Suprapubic skin (tissue), 4 donors: ENCODE results near the gene GPR22.

ENCODE experiments used
- EP300 ChIP-seq: sonication (generic); formaldehyde crosslinking; IDR thresholded peaks from one replicate; pipeline ENCODE4 v1.6.1; 2017; ENCODE audit warnings: antibody characterized with exemption
- POLR2AphosphoS5 ChIP-seq, 3 donors: sonication (generic); formaldehyde crosslinking; IDR thresholded peaks; one replicate each; pipeline ENCODE4 v1.6.1; 2017; ENCODE audit warnings: antibody characterized with exemption in 3 of 3
- TF ChIP-seq, protein P1 (sequence below), 2 donors: fragments of 200-600 bp in 1 of 2; fragments of 450-650 bp in 1 of 2; sonication (generic) in 1 of 2; IDR thresholded peaks; one replicate each; pipeline ENCODE4 v1.5.1; 2016 to 2019; ENCODE audit warnings: antibody characterized with exemption in 2 of 2, mild to moderate bottlenecking in 1 of 2, moderate library complexity in 1 of 2

DNA sequence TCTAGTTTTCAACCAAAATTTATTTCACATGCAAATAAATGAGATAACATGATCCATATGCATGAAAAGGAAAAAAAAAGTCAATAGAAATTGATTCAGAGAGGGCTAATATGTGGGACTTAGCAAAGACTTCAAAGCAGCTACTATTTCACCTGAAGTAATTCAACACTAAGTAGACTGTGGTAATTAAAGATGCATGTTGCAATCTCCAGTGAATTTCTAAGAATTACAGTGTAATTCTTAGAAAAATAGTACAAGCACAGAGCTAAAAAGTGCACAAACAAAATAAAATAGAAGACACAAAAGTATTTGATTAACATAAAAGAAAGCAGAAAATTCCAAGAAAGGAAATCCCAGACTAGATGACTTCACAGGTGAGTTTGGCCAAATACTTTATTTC lies 25.7 kb downstream of the GPR22 start:
- TF ChIP-seq, protein P1, sequence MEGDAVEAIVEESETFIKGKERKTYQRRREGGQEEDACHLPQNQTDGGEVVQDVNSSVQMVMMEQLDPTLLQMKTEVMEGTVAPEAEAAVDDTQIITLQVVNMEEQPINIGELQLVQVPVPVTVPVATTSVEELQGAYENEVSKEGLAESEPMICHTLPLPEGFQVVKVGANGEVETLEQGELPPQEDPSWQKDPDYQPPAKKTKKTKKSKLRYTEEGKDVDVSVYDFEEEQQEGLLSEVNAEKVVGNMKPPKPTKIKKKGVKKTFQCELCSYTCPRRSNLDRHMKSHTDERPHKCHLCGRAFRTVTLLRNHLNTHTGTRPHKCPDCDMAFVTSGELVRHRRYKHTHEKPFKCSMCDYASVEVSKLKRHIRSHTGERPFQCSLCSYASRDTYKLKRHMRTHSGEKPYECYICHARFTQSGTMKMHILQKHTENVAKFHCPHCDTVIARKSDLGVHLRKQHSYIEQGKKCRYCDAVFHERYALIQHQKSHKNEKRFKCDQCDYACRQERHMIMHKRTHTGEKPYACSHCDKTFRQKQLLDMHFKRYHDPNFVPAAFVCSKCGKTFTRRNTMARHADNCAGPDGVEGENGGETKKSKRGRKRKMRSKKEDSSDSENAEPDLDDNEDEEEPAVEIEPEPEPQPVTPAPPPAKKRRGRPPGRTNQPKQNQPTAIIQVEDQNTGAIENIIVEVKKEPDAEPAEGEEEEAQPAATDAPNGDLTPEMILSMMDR (IDR thresholded peaks at IDR 0.05) = no peak
- TF ChIP-seq POLR2AphosphoS5 (IDR thresholded peaks at IDR 0.05) (no peak), EP300 (no peak)
